Loucy (cell line): ENCODE results near the gene PTPMT1.

Experiments
- H2AFZ ChIP-seq: fragments of 200-600 bp; sonication (generic); 2 replicates; pipeline ENCODE4 v1.6.0; 2016; ENCODE audit warnings: antibody characterized with exemption, mild to moderate bottlenecking, low read length, moderate library complexity
- H3F3A ChIP-seq: fragments of 200-600 bp; 2 replicates; pipeline ENCODE4 v1.6.0; 2016; ENCODE audit warnings: antibody characterized with exemption, low read depth, mild to moderate bottlenecking
- H3K27me3 ChIP-seq: fragments of 200-600 bp; sonication (generic); 2 replicates; pipeline ENCODE4 v1.6.1; 2014; ENCODE audit warnings: low read length, mild to moderate bottlenecking; ENCODE audit not compliant: insufficient read depth, poor library complexity, severe bottlenecking
- H3K36me3 ChIP-seq: fragments of 200-600 bp; sonication (generic); 2 replicates; pipeline ENCODE4 v1.6.1; 2016; ENCODE audit warnings: low read length; ENCODE audit not compliant: insufficient read depth
- H3K4me1 ChIP-seq: fragments of 200-600 bp; sonication (generic); 2 replicates; pipeline ENCODE4 v1.5.1; 2014; ENCODE audit warnings: low read length, mild to moderate bottlenecking; ENCODE audit not compliant: insufficient read depth, poor library complexity, severe bottlenecking
- H3K4me2 ChIP-seq: fragments of 200-600 bp; sonication (generic); 2 replicates; pipeline ENCODE4 v1.6.0; 2014; ENCODE audit warnings: antibody characterized with exemption, low read length, low read depth, mild to moderate bottlenecking; ENCODE audit not compliant: poor library complexity, severe bottlenecking
- H3K4me3 ChIP-seq: fragments of 200-600 bp; sonication (generic); 2 replicates; pipeline ENCODE4 v1.5.1; 2014; ENCODE audit warnings: low read length, mild to moderate bottlenecking, mixed read lengths; ENCODE audit not compliant: poor library complexity, severe bottlenecking
- H3K79me2 ChIP-seq: fragments of 200-600 bp; sonication (generic); 2 replicates; pipeline ENCODE4 v1.6.1; 2014; ENCODE audit warnings: low read length; ENCODE audit not compliant: insufficient read depth
- H3K9ac ChIP-seq: fragments of 200-600 bp; sonication (generic); 2 replicates; pipeline ENCODE4 v1.6.0; 2014; ENCODE audit warnings: mild to moderate bottlenecking, low read depth, low read length, moderate library complexity; ENCODE audit not compliant: poor library complexity, severe bottlenecking
- H3K9me2 ChIP-seq: fragments of 200-600 bp; sonication (generic); replicated peaks from 2 replicates; pipeline ENCODE4 v1.6.1; 2016; ENCODE audit warnings: low read depth, low read length, mixed read lengths
- H3K9me3 ChIP-seq: fragments of 200-600 bp; sonication (generic); 2 replicates; pipeline ENCODE4 v1.6.1; 2014; ENCODE audit warnings: mild to moderate bottlenecking, antibody characterized with exemption, low read length, low read depth; ENCODE audit not compliant: insufficient read depth
- H4K20me1 ChIP-seq: fragments of 200-600 bp; sonication (generic); 2 replicates; pipeline ENCODE4 v1.6.0; 2014; ENCODE audit warnings: antibody characterized with exemption, low read length, mild to moderate bottlenecking; ENCODE audit not compliant: insufficient read depth, poor library complexity, severe bottlenecking
- EZH2phosphoT487 ChIP-seq: fragments of 200-600 bp; IDR thresholded peaks from 2 replicates; pipeline ENCODE4 v1.6.1; 2018; ENCODE audit warnings: antibody characterized with exemption, mild to moderate bottlenecking, moderate library complexity, borderline replicate concordance
- TF ChIP-seq, protein P1 (sequence below): fragments of 200-600 bp; sonication (generic); conservative IDR thresholded peaks from 2 replicates; pipeline ENCODE4 v1.5.1; 2014; ENCODE audit warnings: mild to moderate bottlenecking, antibody characterized with exemption, low read length

Gene PTPMT1

DNA sequence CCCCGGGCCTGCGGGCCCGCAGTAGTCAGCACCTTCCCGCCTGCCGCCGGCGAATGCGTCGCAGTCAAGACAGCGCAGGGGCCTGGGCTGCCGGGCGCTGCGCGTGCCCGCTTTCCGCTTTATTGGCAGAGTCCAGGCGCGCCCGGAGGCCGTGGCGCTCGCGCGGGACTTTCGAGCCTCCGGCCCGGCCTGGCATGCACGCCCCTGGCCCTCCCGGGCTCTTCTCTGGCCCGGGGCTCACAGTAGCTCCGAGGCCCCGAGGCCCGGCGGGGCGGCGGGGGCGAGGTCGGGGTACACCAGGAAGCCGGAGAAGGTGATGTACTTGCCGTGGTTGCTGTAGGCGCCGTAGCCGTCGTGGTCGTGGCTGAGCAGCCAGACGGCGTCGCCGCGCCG lies 24.2 kb downstream of the PTPMT1 start:
- no peak overlapping the region for H2AFZ ChIP-seq
- H3K4me2 ChIP-seq: peak overlapping the region; percentile 72

DNA sequence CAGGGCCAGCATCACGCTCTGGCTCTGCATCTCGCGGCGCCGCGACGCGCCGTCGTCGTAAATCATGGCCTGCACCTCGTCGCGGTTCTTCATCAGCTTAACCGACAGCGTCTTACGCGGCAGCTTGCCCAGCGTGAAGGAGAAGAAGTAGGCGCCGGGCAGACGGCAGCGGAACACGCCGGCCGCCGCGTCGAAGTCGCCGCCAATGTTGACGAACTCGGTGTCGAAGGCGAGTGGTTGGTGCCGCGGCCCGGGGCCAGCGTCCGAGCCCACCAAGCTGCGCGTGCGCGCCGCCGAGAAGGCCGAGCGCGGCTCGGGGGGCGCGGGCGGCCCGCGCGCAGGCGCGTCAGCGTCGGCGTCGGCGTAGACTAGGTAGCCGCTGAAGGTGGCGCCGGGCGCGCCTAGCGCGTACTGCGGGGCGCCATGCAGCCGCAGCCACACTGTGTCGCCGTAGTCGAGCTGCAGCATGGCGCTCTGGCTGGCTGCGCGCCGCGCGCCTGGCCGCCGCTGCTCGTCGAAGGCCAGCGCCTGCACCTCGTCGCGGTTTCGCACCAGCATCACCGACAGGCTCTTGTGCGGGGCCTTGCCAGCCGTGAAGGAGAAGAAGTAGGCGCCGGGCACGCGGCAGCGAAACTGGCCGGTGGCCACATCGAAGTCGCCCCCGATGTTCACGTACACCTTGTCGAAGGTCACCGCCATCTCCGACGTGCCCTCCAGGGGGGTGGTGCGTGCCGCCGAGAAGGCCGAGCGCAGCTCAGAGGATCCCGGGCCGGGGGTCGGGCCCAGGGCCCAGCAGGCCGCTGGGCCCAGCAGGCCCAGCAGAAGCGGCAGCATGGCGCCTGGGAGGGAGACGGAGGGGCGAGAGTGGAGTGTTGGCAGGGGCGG lies 24.8 kb downstream of the PTPMT1 start:
- no peak overlapping the region for H2AFZ ChIP-seq
- peak overlapping the region; percentile 83 for H3K4me3 ChIP-seq

More for the DNA sequence above, 24.2 kb downstream of the PTPMT1 start:
- H3K9me3 ChIP-seq: no peaks in the 10 kb centered on the region
- H3K4me3 ChIP-seq: peak overlapping the region; percentile 60
- peaks cover 73% of the 10 kb centered on the region for H3K4me1 ChIP-seq
- peaks cover 12% of the 10 kb centered on the region; the same call in 1 of the 2 replicates for H3F3A ChIP-seq
- H4K20me1 ChIP-seq: no peaks in the 10 kb centered on the region
- no peaks in the 10 kb centered on the region for H3K9me2 ChIP-seq
- H3K36me3 ChIP-seq: peaks cover 6% of the 10 kb centered on the region; the same call in 1 of the 2 replicates
- TF ChIP-seq EZH2phosphoT487: no peak
- TF ChIP-seq, protein P1, sequence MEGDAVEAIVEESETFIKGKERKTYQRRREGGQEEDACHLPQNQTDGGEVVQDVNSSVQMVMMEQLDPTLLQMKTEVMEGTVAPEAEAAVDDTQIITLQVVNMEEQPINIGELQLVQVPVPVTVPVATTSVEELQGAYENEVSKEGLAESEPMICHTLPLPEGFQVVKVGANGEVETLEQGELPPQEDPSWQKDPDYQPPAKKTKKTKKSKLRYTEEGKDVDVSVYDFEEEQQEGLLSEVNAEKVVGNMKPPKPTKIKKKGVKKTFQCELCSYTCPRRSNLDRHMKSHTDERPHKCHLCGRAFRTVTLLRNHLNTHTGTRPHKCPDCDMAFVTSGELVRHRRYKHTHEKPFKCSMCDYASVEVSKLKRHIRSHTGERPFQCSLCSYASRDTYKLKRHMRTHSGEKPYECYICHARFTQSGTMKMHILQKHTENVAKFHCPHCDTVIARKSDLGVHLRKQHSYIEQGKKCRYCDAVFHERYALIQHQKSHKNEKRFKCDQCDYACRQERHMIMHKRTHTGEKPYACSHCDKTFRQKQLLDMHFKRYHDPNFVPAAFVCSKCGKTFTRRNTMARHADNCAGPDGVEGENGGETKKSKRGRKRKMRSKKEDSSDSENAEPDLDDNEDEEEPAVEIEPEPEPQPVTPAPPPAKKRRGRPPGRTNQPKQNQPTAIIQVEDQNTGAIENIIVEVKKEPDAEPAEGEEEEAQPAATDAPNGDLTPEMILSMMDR: no peak
- H3K9ac ChIP-seq: peak overlapping the region; percentile 65
- no peaks in the 10 kb centered on the region for H3K27me3 ChIP-seq
- peaks cover 63% of the 10 kb centered on the region for H3K79me2 ChIP-seq

DNA sequence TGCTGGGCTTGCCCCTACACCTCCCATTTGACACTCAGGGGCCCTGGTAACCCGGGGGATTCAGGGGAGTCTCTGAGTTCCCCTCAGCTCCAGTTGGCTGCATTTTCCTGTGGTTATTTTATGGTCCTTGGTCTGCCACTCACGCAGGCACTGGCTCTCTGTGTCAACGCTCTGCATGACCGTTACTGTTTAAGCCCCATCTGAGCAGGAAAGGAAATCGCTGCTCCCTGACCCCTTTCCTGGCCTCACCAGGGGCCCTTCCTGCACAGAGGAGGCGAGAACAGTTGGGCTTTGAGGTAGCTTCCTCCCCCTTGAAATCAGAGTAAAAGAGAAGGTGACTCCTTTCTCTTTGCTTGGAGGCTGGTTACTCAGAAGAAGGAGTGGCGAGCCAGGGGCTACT lies 26.4 kb downstream of the PTPMT1 start:
- TF ChIP-seq, protein P1: no peak
- no peak for TF ChIP-seq EZH2phosphoT487
- H3K4me3 ChIP-seq: peak overlapping the region; percentile 83
- peaks cover 15% of the 10 kb centered on the region; the same call in 1 of the 2 replicates for H3F3A ChIP-seq
- no peaks in the 10 kb centered on the region for H3K9me2 ChIP-seq
- no peaks in the 10 kb centered on the region; the same call in 1 of the 2 replicates for H3K36me3 ChIP-seq
- peak overlapping the region; percentile 88 for H3K9ac ChIP-seq
- peaks cover 80% of the 10 kb centered on the region for H3K4me1 ChIP-seq
- peaks cover 62% of the 10 kb centered on the region for H3K79me2 ChIP-seq
- H3K9me3 ChIP-seq: no peaks in the 10 kb centered on the region
- H3K27me3 ChIP-seq: no peaks in the 10 kb centered on the region
- peak overlapping the region; percentile 82 for H3K4me2 ChIP-seq
- H2AFZ ChIP-seq: no peak overlapping the region
- no peaks in the 10 kb centered on the region for H4K20me1 ChIP-seq

More for the DNA sequence above, 24.8 kb downstream of the PTPMT1 start:
- H4K20me1 ChIP-seq: no peaks in the 10 kb centered on the region
- H3F3A ChIP-seq: peaks cover 15% of the 10 kb centered on the region; the same call in 1 of the 2 replicates
- no peak for TF ChIP-seq EZH2phosphoT487
- TF ChIP-seq, protein P1: no peak
- H3K9me3 ChIP-seq: no peaks in the 10 kb centered on the region
- H3K27me3 ChIP-seq: no peaks in the 10 kb centered on the region
- peaks cover 1% of the 10 kb centered on the region; the same call in 1 of the 2 replicates for H3K36me3 ChIP-seq
- H3K4me1 ChIP-seq: peaks cover 80% of the 10 kb centered on the region
- peaks cover 63% of the 10 kb centered on the region for H3K79me2 ChIP-seq
- no peaks in the 10 kb centered on the region for H3K9me2 ChIP-seq
- H3K9ac ChIP-seq: peak overlapping the region; percentile 88
- H3K4me2 ChIP-seq: peak overlapping the region; percentile 82
